ENCODE results near the gene GJA10.

Gene GJA10

GRCh38 chr6:89934685-89935366 is 40.6 kb downstream of the GJA10 start:
- ATAC-seq: no peak
- TF ChIP-seq BACH2 (CRISPR knock-in tag; IDR thresholded peaks at IDR 0.05; ENCODE audit: borderline replicate concordance) (no peak), CSDC2 (CRISPR knock-in tag; IDR thresholded peaks at IDR 0.05) (no peak), ZNF8 (CRISPR knock-in tag; IDR thresholded peaks at IDR 0.05) (no peak), ZFP30 (CRISPR knock-in tag; IDR thresholded peaks at IDR 0.05) (no peak), GLIS3 (CRISPR knock-in tag; IDR thresholded peaks at IDR 0.05) (no peak), ZC3H10 (CRISPR knock-in tag; IDR thresholded peaks at IDR 0.05) (no peak), CSRNP3 (CRISPR knock-in tag; IDR thresholded peaks at IDR 0.05) (no peak), TSHZ2 (CRISPR knock-in tag; IDR thresholded peaks at IDR 0.05) (no peak), ISL1 (CRISPR knock-in tag; IDR thresholded peaks at IDR 0.05) (no peak), ZNF565 (CRISPR knock-in tag; conservative IDR thresholded peaks at IDR 0.05; ENCODE audit: low read depth) (no peak), ARNTL (CRISPR knock-in tag; IDR thresholded peaks at IDR 0.05; ENCODE audit: borderline replicate concordance, low read depth) (no peak), SNAI2 (CRISPR knock-in tag; IDR thresholded peaks at IDR 0.05) (no peak), PATZ1 (CRISPR knock-in tag; IDR thresholded peaks at IDR 0.05; ENCODE audit: borderline replicate concordance) (no peak), ZNF70 (CRISPR knock-in tag; IDR thresholded peaks at IDR 0.05) (no peak), TOX (CRISPR knock-in tag; IDR thresholded peaks at IDR 0.05; ENCODE audit: borderline replicate concordance) (no peak), PPARA (CRISPR knock-in tag; IDR thresholded peaks at IDR 0.05; ENCODE audit: borderline replicate concordance) (no peak), TCF4 (CRISPR knock-in tag; IDR thresholded peaks at IDR 0.05; ENCODE audit: borderline replicate concordance) (no peak), ZFP3 (CRISPR knock-in tag; IDR thresholded peaks at IDR 0.05) (no peak)

GRCh38 chr6:89936177-89936576 is 41.9 kb downstream of the GJA10 start:
- TF ChIP-seq PPARA (CRISPR knock-in tag; IDR thresholded peaks at IDR 0.05; ENCODE audit: borderline replicate concordance) (no peak), CREB5 (CRISPR knock-in tag; IDR thresholded peaks at IDR 0.05; ENCODE audit: low read depth) (no peak), ISL1 (CRISPR knock-in tag; IDR thresholded peaks at IDR 0.05) (no peak), RARB (CRISPR knock-in tag; IDR thresholded peaks at IDR 0.05) (no peak), TOX (CRISPR knock-in tag; IDR thresholded peaks at IDR 0.05; ENCODE audit: borderline replicate concordance) (no peak), TCF4 (CRISPR knock-in tag; IDR thresholded peaks at IDR 0.05; ENCODE audit: borderline replicate concordance) (no peak), ZFP30 (CRISPR knock-in tag; IDR thresholded peaks at IDR 0.05) (no peak), SNAI2 (CRISPR knock-in tag; IDR thresholded peaks at IDR 0.05) (no peak)
- no peak for ATAC-seq

- no peak for ATAC-seq
- no peak for TF ChIP-seq CSDC2 (CRISPR knock-in tag; IDR thresholded peaks at IDR 0.05)
- no peak for TF ChIP-seq TCF4 (CRISPR knock-in tag; IDR thresholded peaks at IDR 0.05; ENCODE audit: borderline replicate concordance)
- TF ChIP-seq CREB5 (CRISPR knock-in tag; IDR thresholded peaks at IDR 0.05; ENCODE audit: low read depth): no peak
- no peak for TF ChIP-seq ZNF565 (CRISPR knock-in tag; conservative IDR thresholded peaks at IDR 0.05; ENCODE audit: low read depth)
- no peak for TF ChIP-seq TOX (CRISPR knock-in tag; IDR thresholded peaks at IDR 0.05; ENCODE audit: borderline replicate concordance)
- TF ChIP-seq OSR1 (CRISPR knock-in tag; IDR thresholded peaks at IDR 0.05): no peak
- TF ChIP-seq GLIS3 (CRISPR knock-in tag; IDR thresholded peaks at IDR 0.05): no peak
- TF ChIP-seq ZNF8 (CRISPR knock-in tag; IDR thresholded peaks at IDR 0.05): no peak
- no peak for TF ChIP-seq SNAI2 (CRISPR knock-in tag; IDR thresholded peaks at IDR 0.05)
- no peak for TF ChIP-seq ZFP3 (CRISPR knock-in tag; IDR thresholded peaks at IDR 0.05)
- no peak for TF ChIP-seq ZC3H10 (CRISPR knock-in tag; IDR thresholded peaks at IDR 0.05)
- no peak for TF ChIP-seq ESRRG (CRISPR knock-in tag; IDR thresholded peaks at IDR 0.05)
- TF ChIP-seq ZFP30 (CRISPR knock-in tag; IDR thresholded peaks at IDR 0.05): no peak
- TF ChIP-seq ISL1 (CRISPR knock-in tag; IDR thresholded peaks at IDR 0.05): no peak
- TF ChIP-seq TSHZ2 (CRISPR knock-in tag; IDR thresholded peaks at IDR 0.05): no peak
- no peak for TF ChIP-seq PATZ1 (CRISPR knock-in tag; IDR thresholded peaks at IDR 0.05; ENCODE audit: borderline replicate concordance)
These were observed 43.7 kb downstream of the GJA10 start for GRCh38 chr6:89938014-89938413.

Data from SK-N-SH treated with all-trans-retinoic acid at 6 μM for 48 hours (cell line).